Esophagus muscularis mucosa (tissue), 4 donors: ENCODE measurements around the gene LRRC3. TPM values are rescaled to one million over a fixed set of nuclear protein-coding genes. Genes with fewer than 3 reads are reported as not detected.

Experiments used
- DNase-seq: peaks from one replicate; pipeline ENCODE4 v3.0.0-alpha.2; 2017; ENCODE audit errors: extremely low spot score
- H3K27ac ChIP-seq, 4 donors: fragments of 200-600 bp; sonication (generic); replicated peaks in 1 of 4; 1 replicate in 3 of 4; 2 replicates in 1 of 4; pipeline ENCODE4 v1.5.1; 2016 to 2019; ENCODE audit warnings: mild to moderate bottlenecking in 1 of 4
- H3K27me3 ChIP-seq, 4 donors: fragments of 200-600 bp; sonication (generic); one replicate each; pipeline versions ENCODE4 v1.5.1 to v1.6.0; 2016 to 2019
- H3K36me3 ChIP-seq, 4 donors: fragments of 200-600 bp; sonication (generic); one replicate each; pipeline ENCODE4 v1.5.1; 2016 to 2019
- H3K4me1 ChIP-seq, 4 donors: fragments of 200-600 bp; sonication (generic); one replicate each; pipeline ENCODE4 v1.5.1; 2016 to 2019
- H3K4me3 ChIP-seq, 4 donors: fragments of 200-600 bp; sonication (generic); 1 replicate in 2 of 4; 2 replicates in 2 of 4; pipeline ENCODE4 v1.5.1; 2016 to 2019; ENCODE audit warnings: mild to moderate bottlenecking in 4 of 4, moderate library complexity in 1 of 4
- H3K9me3 ChIP-seq, 4 donors: fragments of 200-600 bp; sonication (generic); 1 replicate in 3 of 4; 2 replicates in 1 of 4; pipeline ENCODE4 v1.5.1; 2016 to 2019
- CTCF ChIP-seq, 3 experiments: fragments of 200-600 bp in 2 of 3; fragments of 450-650 bp in 1 of 3; sonication (generic) in 2 of 3; IDR thresholded peaks; one replicate each; pipeline ENCODE4 v1.5.1; 2017 to 2019; ENCODE audit warnings: antibody characterized with exemption in 3 of 3, mild to moderate bottlenecking in 2 of 3, moderate library complexity in 1 of 3
- EP300 ChIP-seq: sonication (generic); formaldehyde crosslinking; IDR thresholded peaks from one replicate; pipeline ENCODE4 v1.6.1; 2017; ENCODE audit warnings: antibody characterized with exemption
- POLR2A ChIP-seq: fragments of 450-650 bp; IDR thresholded peaks from one replicate; pipeline ENCODE4 v1.6.1; 2017; ENCODE audit warnings: antibody characterized with exemption, moderate library complexity, mild to moderate bottlenecking, low read depth
- POLR2AphosphoS5 ChIP-seq, 2 donors: sonication (generic); formaldehyde crosslinking; IDR thresholded peaks; one replicate each; pipeline ENCODE4 v1.6.1; 2017; ENCODE audit warnings: antibody characterized with exemption in 2 of 2
- WGBS: methylation state at CpG from one replicate; pipeline ENCODE4 v1.1.5; 2018; 5-methylcytosine and 5-hydroxymethylcytosine counted together
- intact Hi-C: fragments of 100-400 bp; cut with DNase I; formaldehyde crosslinking; loops from one replicate; pipeline ENCODE4 v1.15.1; 2023
- total RNA-seq, 4 donors: library from RNA; depleted of rRNA; stranded (reverse); fragments of >200 nt; gene quantifications; one replicate each; pipeline versions ENCODE4 v1.1.0 to v1.2.1, GENCODE V29; 2016

Gene LRRC3
- total RNA-seq, 4 donors from 2014 or later, result 3.3 to 6.6 (median 5.3) TPM

DNA sequence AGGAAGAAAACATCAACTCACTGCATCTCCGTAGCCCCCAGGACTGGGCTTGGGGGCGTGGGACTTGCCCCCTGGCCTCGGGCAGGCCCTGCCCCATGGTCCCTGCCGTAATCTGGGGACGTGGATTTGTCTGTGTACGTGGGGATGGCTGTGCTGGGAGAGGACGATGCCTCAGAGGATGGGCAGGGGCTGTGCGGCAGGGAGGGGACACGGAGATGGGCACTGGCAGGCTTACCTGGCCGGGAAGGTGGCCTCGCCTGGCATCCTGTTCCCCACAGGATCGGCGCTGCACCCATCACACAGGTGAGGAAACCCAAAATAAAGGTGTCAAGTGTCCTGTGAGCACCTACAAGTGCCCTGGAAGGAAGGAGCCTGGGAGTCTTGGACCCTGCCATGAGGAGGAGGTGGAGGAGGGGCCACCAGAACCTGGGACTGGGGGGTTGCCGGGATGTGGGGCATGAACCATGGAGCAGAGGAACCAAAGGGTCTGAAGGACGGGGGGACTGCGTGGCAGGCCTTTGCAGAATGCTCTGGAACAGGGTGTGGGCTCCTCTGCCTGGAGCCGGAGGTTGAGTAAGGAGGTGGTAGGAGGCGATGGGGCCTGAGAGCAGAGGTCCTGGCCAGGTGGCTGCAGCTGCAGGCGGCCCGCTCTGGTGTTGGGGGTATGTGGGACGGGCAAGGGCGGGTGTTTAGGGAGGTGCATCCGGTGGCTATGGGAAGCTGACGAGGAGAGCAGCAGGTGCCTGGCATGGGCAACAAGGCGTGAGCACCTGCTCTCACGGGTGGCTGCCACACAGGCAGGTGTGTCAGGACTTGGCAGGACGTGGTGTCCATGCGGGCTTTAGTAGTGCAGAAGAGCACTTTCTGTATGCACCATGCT, 27.8 kb upstream of the LRRC3 start:
- DNase-seq, result no peak
- Histone ChIP-seq H3K4me1 (no peaks in the 10 kb centered on the region), H3K4me3 (no peak overlapping the region), H3K27me3 (peaks cover 0 to 39% (median 1%) of the 10 kb centered on the region in 4 donors), H3K27ac (no peak overlapping the region), H3K36me3 (no peaks in the 10 kb centered on the region), H3K9me3 (peaks cover 0 to 18% (median 10%) of the 10 kb centered on the region in 4 donors)
- 90% methylated on average over 28 of the region's 28 CpGs for WGBS
- intact Hi-C loops, result no loop called here
- no peak for TF ChIP-seq POLR2A

DNA sequence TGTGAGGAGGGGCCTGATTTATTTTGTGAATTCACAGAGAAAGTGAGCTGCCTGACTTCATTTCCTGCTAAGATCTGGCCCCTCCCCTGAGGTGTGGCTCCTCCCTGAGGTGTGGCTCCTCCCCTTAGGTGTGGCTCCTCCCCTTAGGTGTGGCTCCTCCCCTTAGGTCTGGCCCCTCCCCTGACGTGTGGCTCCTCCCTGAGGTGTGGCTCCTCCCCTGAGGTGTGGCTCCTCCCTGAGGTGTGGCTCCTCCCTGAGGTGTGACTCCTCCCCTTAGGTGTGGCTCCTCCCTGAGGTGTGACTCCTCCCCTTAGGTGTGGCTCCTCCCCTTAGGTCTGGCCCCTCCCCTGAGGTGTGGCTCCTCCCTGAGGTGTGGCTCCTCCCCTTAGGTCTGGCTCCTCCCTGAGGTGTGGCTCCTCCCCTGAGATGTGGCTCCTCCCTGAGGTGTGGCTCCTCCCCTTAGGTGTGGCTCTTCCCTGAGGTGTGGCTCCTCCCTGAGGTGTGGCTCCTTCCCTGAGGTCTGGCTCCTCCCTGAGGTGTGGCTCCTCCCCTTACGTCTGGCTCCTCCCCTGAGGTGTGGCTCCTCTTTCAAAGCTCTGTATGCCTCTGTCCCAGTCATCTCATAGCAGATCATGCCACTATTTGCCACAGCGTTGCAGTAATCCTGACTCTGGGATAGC, 26.9 kb upstream of the LRRC3 start:
- 50% methylated on average over 3 of the region's 3 CpGs for WGBS
- Histone ChIP-seq H3K36me3 (no peaks in the 10 kb centered on the region), H3K4me3 (no peak overlapping the region), H3K27me3 (peaks cover 0 to 40% (median 1%) of the 10 kb centered on the region in 4 donors), H3K9me3 (peaks cover 0 to 18% (median 10%) of the 10 kb centered on the region in 4 donors), H3K4me1 (no peaks in the 10 kb centered on the region), H3K27ac (no peak overlapping the region)
- no peak for DNase-seq
- TF ChIP-seq CTCF (IDR thresholded peaks at IDR 0.05), result no peak
- TF ChIP-seq POLR2A, result no peak
- no peak for TF ChIP-seq EP300
- TF ChIP-seq POLR2AphosphoS5 (IDR thresholded peaks at IDR 0.05), result no peak
- intact Hi-C loops, result no loop called here

- H3K4me1 ChIP-seq, result no peaks in the 10 kb centered on the region
- no peak for TF ChIP-seq EP300
- no peak for TF ChIP-seq POLR2AphosphoS5 (IDR thresholded peaks at IDR 0.05)
- TF ChIP-seq CTCF (IDR thresholded peaks at IDR 0.05), result no peak
- no peak for TF ChIP-seq POLR2A
- no peak for DNase-seq
- no peaks in the 10 kb centered on the region for H3K36me3 ChIP-seq
- H3K4me3 ChIP-seq, result no peak overlapping the region
- peaks cover 0 to 34% (median 0%) of the 10 kb centered on the region in 4 donors for H3K27me3 ChIP-seq
- no peak overlapping the region for H3K27ac ChIP-seq
- 68% methylated on average over 1 of the region's 1 CpG for WGBS
- intact Hi-C loops, result no loop called here
- peaks cover 0 to 18% (median 10%) of the 10 kb centered on the region in 4 donors for H3K9me3 ChIP-seq
Observed at GRCh38 chr21:44429894-44430293, 25.4 kb upstream of the LRRC3 start.

DNA sequence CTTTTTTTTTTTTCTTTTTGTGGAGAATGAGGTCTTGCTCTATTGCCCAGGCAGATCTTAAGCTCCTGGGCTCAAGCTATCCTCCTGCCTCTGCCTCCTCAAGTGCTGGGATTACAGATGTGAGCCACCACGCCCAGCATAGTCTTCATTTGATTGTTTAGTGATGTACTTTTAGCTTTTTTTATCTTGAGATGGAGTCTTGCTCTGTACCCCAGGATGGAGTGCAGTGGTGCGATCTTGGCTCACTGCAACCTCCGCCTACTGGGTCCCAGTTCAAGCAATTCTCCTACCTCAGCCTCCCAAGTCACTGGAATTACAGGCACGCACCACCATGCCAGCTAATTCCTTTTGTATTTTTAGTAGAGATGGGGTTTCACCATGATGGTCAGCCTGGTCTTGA, 24.0 kb upstream of the LRRC3 start:
- H3K27ac ChIP-seq, result no peak overlapping the region
- no peaks in the 10 kb centered on the region for H3K4me1 ChIP-seq
- H3K9me3 ChIP-seq, result peaks cover 0 to 18% (median 10%) of the 10 kb centered on the region in 4 donors
- TF ChIP-seq POLR2AphosphoS5 (IDR thresholded peaks at IDR 0.05) (no peak), EP300 (no peak), CTCF (IDR thresholded peaks at IDR 0.05) (no peak), POLR2A (no peak)
- no peak overlapping the region for H3K4me3 ChIP-seq
- intact Hi-C loops, result no loop called here
- no peak for DNase-seq
- WGBS, result 87% methylated on average over 4 of the region's 4 CpGs
- peaks cover 0 to 23% (median 0%) of the 10 kb centered on the region in 4 donors for H3K27me3 ChIP-seq
- no peaks in the 10 kb centered on the region for H3K36me3 ChIP-seq
